HEK293 (cell line): ENCODE results near the gene PDLIM7.
A peak's percentile ranks its signal among the peaks of the same experiment; 100 is the strongest.

Experiments
- BCL11A ChIP-seq: fragments of 450-650 bp; formaldehyde crosslinking; IDR thresholded peaks from 2 replicates; pipeline ENCODE4 v1.5.1; 2016; ENCODE audit warnings: low read depth, missing biosample characterization, missing genetic modification characterization
- BCL11B ChIP-seq: fragments of 450-650 bp; formaldehyde crosslinking; IDR thresholded peaks from 2 replicates; pipeline ENCODE4 v1.5.1; 2016; ENCODE audit warnings: low read depth, missing biosample characterization, missing genetic modification characterization
- GLIS2 ChIP-seq: fragments of 450-650 bp; formaldehyde crosslinking; IDR thresholded peaks from 2 replicates; pipeline ENCODE4 v1.5.1; 2016; ENCODE audit warnings: missing biosample characterization, missing genetic modification characterization
- KLF10 ChIP-seq: fragments of 450-650 bp; IDR thresholded peaks from 2 replicates; pipeline ENCODE4 v1.5.1; 2018; ENCODE audit warnings: missing biosample characterization, mild to moderate bottlenecking, missing genetic modification characterization
- OSR2 ChIP-seq: fragments of 450-650 bp; formaldehyde crosslinking; IDR thresholded peaks from 2 replicates; pipeline ENCODE4 v1.5.1; 2016; ENCODE audit warnings: missing biosample characterization, missing genetic modification characterization
- SP2 ChIP-seq: fragments of 450-650 bp; formaldehyde crosslinking; IDR thresholded peaks from 2 replicates; pipeline ENCODE4 v1.5.1; 2016; ENCODE audit warnings: missing biosample characterization, missing genetic modification characterization
- TCF7L2 ChIP-seq: IDR thresholded peaks from 2 replicates; pipeline ENCODE4 v1.6.1; 2011; ENCODE audit warnings: low read depth, mild to moderate bottlenecking, inconsistent platforms, low read length, moderate library complexity, borderline replicate concordance
- ZFHX2 ChIP-seq: fragments of 450-650 bp; formaldehyde crosslinking; conservative IDR thresholded peaks from 2 replicates; pipeline ENCODE4 v1.5.1; 2016; ENCODE audit warnings: missing biosample characterization, missing genetic modification characterization
- ZFP69B ChIP-seq: fragments of 450-650 bp; formaldehyde crosslinking; IDR thresholded peaks from 2 replicates; pipeline ENCODE4 v1.5.1; 2016; ENCODE audit warnings: missing biosample characterization, missing genetic modification characterization
- ZIC2 ChIP-seq: fragments of 450-650 bp; formaldehyde crosslinking; IDR thresholded peaks from 2 replicates; pipeline ENCODE4 v1.5.1; 2016; ENCODE audit warnings: missing biosample characterization, missing genetic modification characterization
- ZNF324 ChIP-seq: fragments of 450-650 bp; formaldehyde crosslinking; IDR thresholded peaks from 2 replicates; pipeline ENCODE4 v1.5.1; 2016; ENCODE audit warnings: missing biosample characterization, missing genetic modification characterization
- ZNF366 ChIP-seq: fragments of 450-650 bp; formaldehyde crosslinking; conservative IDR thresholded peaks from 2 replicates; pipeline ENCODE4 v1.5.1; 2016; ENCODE audit warnings: missing biosample characterization, missing genetic modification characterization
- ZNF426 ChIP-seq: fragments of 450-650 bp; formaldehyde crosslinking; IDR thresholded peaks from 2 replicates; pipeline ENCODE4 v1.5.1; 2017; ENCODE audit warnings: missing biosample characterization, missing genetic modification characterization, mild to moderate bottlenecking, inconsistent platforms, moderate library complexity
- ZNF548 ChIP-seq: fragments of 450-650 bp; formaldehyde crosslinking; IDR thresholded peaks from 2 replicates; pipeline ENCODE4 v1.5.1; 2016; ENCODE audit warnings: missing biosample characterization, missing genetic modification characterization
- ZNF660 ChIP-seq: fragments of 450-650 bp; IDR thresholded peaks from 2 replicates; pipeline ENCODE4 v1.5.1; 2018; ENCODE audit warnings: missing biosample characterization, mild to moderate bottlenecking, missing genetic modification characterization
- ZNF747 ChIP-seq: fragments of 450-650 bp; formaldehyde crosslinking; IDR thresholded peaks from 2 replicates; pipeline ENCODE4 v1.5.1; 2016; ENCODE audit warnings: missing biosample characterization, missing genetic modification characterization
- TF ChIP-seq, protein P1 (sequence below): fragments of 450-650 bp; formaldehyde crosslinking; IDR thresholded peaks from 2 replicates; pipeline ENCODE4 v1.5.1; 2017; ENCODE audit warnings: missing biosample characterization, missing genetic modification characterization
- TF ChIP-seq, protein P2 (sequence below): fragments of 450-650 bp; formaldehyde crosslinking; IDR thresholded peaks from 2 replicates; pipeline ENCODE4 v1.5.1; 2016; ENCODE audit warnings: missing biosample characterization, missing genetic modification characterization
- TF ChIP-seq, protein P3 (sequence below): fragments of 450-650 bp; formaldehyde crosslinking; IDR thresholded peaks from 2 replicates; pipeline ENCODE4 v1.5.1; 2016; ENCODE audit warnings: missing biosample characterization, missing genetic modification characterization
- TF ChIP-seq, protein P4 (sequence below): fragments of 450-650 bp; formaldehyde crosslinking; IDR thresholded peaks from 2 replicates; pipeline ENCODE4 v1.5.1; 2016; ENCODE audit warnings: missing biosample characterization, missing genetic modification characterization
- TF ChIP-seq, protein P5 (sequence below): fragments of 450-650 bp; formaldehyde crosslinking; IDR thresholded peaks from 2 replicates; pipeline ENCODE4 v1.5.1; 2016; ENCODE audit warnings: missing biosample characterization, missing genetic modification characterization, borderline replicate concordance
- TF ChIP-seq, protein P6 (sequence below): fragments of 450-650 bp; formaldehyde crosslinking; IDR thresholded peaks from 2 replicates; pipeline ENCODE4 v1.5.1; 2016; ENCODE audit warnings: missing biosample characterization, missing genetic modification characterization

Gene PDLIM7

DNA sequence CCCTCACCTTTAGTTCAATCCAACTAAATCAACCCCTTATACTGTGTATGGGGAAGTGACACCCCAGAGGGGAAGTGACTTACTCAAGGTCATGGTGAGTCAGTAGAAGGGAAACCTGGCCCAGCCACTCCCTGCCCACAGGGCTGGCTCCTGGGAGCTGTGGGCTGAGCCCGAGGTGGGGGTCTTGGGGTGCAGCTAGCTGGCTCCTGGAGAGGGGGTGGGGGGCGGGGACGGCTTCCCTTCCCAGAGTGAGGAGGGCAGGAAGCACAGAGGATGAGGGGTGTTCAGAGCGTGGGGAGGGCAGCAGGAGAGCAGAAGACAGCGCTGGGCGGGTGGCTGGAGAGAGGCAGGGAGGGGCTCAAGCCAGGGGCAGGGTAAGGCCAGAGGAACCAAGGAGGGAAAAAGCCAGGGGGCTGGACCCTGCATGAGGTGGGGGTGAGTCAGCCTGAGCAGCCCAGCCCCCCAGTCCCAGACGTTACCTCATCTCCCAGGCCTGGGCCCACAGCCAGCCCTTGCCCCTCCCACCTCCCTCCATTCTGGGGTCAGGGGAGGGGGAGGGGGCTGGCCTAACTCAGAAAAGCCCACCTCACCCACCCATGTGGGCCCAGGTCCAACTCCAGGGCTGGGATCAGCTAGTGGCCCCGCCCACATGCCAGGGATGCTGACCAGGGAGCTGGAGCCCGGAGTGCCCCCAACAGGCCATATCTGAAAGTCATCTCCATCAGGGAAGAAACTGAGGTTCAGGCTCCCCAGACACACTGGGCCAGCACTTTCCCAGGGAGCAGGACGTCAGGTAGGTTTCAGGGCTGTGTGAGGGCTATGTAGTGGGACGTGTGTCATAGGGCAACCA, 2.8 kb downstream of the PDLIM7 start (continued):
- TF ChIP-seq, protein P1, sequence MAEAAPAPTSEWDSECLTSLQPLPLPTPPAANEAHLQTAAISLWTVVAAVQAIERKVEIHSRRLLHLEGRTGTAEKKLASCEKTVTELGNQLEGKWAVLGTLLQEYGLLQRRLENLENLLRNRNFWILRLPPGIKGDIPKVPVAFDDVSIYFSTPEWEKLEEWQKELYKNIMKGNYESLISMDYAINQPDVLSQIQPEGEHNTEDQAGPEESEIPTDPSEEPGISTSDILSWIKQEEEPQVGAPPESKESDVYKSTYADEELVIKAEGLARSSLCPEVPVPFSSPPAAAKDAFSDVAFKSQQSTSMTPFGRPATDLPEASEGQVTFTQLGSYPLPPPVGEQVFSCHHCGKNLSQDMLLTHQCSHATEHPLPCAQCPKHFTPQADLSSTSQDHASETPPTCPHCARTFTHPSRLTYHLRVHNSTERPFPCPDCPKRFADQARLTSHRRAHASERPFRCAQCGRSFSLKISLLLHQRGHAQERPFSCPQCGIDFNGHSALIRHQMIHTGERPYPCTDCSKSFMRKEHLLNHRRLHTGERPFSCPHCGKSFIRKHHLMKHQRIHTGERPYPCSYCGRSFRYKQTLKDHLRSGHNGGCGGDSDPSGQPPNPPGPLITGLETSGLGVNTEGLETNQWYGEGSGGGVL, result peak; percentile 86
- TF ChIP-seq BCL11B (tag by site-specific recombination) (peak; percentile 47; the same call in 1 of the 2 replicates), SP2 (tag by site-specific recombination) (peak; percentile 61), BCL11A (tag by site-specific recombination) (0 out of 2 replicates have a peak, but pooled peaks have one; percentile 21), ZNF324 (tag by site-specific recombination) (0 out of 2 replicates have a peak, but pooled peaks have one; percentile 25), ZNF660 (peak; percentile 47; the same call in 1 of the 2 replicates), ZIC2 (tag by site-specific recombination) (peak; percentile 27; the same call in 1 of the 2 replicates), ZNF548 (no peak), GLIS2 (tag by site-specific recombination) (peak; percentile 86), OSR2 (no peak), TCF7L2 (no peak), ZNF366 (tag by site-specific recombination) (peak; percentile 87), ZFHX2 (peak; percentile 68), ZNF426 (no peak), ZNF747 (tag by site-specific recombination) (no peak), KLF10 (tag by site-specific recombination) (peak; percentile 71), ZFP69B (tag by site-specific recombination) (peak; percentile 94)
- TF ChIP-seq, protein P2, sequence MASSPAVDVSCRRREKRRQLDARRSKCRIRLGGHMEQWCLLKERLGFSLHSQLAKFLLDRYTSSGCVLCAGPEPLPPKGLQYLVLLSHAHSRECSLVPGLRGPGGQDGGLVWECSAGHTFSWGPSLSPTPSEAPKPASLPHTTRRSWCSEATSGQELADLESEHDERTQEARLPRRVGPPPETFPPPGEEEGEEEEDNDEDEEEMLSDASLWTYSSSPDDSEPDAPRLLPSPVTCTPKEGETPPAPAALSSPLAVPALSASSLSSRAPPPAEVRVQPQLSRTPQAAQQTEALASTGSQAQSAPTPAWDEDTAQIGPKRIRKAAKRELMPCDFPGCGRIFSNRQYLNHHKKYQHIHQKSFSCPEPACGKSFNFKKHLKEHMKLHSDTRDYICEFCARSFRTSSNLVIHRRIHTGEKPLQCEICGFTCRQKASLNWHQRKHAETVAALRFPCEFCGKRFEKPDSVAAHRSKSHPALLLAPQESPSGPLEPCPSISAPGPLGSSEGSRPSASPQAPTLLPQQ, result peak; percentile 98
- TF ChIP-seq, protein P3, sequence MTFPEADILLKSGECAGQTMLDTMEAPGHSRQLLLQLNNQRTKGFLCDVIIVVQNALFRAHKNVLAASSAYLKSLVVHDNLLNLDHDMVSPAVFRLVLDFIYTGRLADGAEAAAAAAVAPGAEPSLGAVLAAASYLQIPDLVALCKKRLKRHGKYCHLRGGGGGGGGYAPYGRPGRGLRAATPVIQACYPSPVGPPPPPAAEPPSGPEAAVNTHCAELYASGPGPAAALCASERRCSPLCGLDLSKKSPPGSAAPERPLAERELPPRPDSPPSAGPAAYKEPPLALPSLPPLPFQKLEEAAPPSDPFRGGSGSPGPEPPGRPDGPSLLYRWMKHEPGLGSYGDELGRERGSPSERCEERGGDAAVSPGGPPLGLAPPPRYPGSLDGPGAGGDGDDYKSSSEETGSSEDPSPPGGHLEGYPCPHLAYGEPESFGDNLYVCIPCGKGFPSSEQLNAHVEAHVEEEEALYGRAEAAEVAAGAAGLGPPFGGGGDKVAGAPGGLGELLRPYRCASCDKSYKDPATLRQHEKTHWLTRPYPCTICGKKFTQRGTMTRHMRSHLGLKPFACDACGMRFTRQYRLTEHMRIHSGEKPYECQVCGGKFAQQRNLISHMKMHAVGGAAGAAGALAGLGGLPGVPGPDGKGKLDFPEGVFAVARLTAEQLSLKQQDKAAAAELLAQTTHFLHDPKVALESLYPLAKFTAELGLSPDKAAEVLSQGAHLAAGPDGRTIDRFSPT (tag by site-specific recombination), result peak; percentile 85
- TF ChIP-seq, protein P4, sequence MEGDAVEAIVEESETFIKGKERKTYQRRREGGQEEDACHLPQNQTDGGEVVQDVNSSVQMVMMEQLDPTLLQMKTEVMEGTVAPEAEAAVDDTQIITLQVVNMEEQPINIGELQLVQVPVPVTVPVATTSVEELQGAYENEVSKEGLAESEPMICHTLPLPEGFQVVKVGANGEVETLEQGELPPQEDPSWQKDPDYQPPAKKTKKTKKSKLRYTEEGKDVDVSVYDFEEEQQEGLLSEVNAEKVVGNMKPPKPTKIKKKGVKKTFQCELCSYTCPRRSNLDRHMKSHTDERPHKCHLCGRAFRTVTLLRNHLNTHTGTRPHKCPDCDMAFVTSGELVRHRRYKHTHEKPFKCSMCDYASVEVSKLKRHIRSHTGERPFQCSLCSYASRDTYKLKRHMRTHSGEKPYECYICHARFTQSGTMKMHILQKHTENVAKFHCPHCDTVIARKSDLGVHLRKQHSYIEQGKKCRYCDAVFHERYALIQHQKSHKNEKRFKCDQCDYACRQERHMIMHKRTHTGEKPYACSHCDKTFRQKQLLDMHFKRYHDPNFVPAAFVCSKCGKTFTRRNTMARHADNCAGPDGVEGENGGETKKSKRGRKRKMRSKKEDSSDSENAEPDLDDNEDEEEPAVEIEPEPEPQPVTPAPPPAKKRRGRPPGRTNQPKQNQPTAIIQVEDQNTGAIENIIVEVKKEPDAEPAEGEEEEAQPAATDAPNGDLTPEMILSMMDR (tag by site-specific recombination), result peak; percentile 60; the same call in 1 of the 2 replicates
- TF ChIP-seq, protein P5, sequence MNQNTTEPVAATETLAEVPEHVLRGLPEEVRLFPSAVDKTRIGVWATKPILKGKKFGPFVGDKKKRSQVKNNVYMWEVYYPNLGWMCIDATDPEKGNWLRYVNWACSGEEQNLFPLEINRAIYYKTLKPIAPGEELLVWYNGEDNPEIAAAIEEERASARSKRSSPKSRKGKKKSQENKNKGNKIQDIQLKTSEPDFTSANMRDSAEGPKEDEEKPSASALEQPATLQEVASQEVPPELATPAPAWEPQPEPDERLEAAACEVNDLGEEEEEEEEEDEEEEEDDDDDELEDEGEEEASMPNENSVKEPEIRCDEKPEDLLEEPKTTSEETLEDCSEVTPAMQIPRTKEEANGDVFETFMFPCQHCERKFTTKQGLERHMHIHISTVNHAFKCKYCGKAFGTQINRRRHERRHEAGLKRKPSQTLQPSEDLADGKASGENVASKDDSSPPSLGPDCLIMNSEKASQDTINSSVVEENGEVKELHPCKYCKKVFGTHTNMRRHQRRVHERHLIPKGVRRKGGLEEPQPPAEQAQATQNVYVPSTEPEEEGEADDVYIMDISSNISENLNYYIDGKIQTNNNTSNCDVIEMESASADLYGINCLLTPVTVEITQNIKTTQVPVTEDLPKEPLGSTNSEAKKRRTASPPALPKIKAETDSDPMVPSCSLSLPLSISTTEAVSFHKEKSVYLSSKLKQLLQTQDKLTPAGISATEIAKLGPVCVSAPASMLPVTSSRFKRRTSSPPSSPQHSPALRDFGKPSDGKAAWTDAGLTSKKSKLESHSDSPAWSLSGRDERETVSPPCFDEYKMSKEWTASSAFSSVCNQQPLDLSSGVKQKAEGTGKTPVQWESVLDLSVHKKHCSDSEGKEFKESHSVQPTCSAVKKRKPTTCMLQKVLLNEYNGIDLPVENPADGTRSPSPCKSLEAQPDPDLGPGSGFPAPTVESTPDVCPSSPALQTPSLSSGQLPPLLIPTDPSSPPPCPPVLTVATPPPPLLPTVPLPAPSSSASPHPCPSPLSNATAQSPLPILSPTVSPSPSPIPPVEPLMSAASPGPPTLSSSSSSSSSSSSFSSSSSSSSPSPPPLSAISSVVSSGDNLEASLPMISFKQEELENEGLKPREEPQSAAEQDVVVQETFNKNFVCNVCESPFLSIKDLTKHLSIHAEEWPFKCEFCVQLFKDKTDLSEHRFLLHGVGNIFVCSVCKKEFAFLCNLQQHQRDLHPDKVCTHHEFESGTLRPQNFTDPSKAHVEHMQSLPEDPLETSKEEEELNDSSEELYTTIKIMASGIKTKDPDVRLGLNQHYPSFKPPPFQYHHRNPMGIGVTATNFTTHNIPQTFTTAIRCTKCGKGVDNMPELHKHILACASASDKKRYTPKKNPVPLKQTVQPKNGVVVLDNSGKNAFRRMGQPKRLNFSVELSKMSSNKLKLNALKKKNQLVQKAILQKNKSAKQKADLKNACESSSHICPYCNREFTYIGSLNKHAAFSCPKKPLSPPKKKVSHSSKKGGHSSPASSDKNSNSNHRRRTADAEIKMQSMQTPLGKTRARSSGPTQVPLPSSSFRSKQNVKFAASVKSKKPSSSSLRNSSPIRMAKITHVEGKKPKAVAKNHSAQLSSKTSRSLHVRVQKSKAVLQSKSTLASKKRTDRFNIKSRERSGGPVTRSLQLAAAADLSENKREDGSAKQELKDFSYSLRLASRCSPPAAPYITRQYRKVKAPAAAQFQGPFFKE, result no peak
- TF ChIP-seq, protein P6, sequence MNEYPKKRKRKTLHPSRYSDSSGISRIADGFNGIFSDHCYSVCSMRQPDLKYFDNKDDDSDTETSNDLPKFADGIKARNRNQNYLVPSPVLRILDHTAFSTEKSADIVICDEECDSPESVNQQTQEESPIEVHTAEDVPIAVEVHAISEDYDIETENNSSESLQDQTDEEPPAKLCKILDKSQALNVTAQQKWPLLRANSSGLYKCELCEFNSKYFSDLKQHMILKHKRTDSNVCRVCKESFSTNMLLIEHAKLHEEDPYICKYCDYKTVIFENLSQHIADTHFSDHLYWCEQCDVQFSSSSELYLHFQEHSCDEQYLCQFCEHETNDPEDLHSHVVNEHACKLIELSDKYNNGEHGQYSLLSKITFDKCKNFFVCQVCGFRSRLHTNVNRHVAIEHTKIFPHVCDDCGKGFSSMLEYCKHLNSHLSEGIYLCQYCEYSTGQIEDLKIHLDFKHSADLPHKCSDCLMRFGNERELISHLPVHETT (tag by site-specific recombination), result 0 out of 2 replicates have a peak, but pooled peaks have one; percentile 46
